NCI-H345 treated with DMSO at 0.1 percent for 48 hours (cell line): ENCODE data around the gene NTRK2.
A peak's percentile ranks its signal among the peaks of the same experiment; 100 is the strongest.

Experiments used
- DNase-seq: peaks from one replicate; lab custom pipeline; 2025; ENCODE audit not compliant: unreplicated experiment; lab: John Stamatoyannopoulos, UW

Gene NTRK2

DNA sequence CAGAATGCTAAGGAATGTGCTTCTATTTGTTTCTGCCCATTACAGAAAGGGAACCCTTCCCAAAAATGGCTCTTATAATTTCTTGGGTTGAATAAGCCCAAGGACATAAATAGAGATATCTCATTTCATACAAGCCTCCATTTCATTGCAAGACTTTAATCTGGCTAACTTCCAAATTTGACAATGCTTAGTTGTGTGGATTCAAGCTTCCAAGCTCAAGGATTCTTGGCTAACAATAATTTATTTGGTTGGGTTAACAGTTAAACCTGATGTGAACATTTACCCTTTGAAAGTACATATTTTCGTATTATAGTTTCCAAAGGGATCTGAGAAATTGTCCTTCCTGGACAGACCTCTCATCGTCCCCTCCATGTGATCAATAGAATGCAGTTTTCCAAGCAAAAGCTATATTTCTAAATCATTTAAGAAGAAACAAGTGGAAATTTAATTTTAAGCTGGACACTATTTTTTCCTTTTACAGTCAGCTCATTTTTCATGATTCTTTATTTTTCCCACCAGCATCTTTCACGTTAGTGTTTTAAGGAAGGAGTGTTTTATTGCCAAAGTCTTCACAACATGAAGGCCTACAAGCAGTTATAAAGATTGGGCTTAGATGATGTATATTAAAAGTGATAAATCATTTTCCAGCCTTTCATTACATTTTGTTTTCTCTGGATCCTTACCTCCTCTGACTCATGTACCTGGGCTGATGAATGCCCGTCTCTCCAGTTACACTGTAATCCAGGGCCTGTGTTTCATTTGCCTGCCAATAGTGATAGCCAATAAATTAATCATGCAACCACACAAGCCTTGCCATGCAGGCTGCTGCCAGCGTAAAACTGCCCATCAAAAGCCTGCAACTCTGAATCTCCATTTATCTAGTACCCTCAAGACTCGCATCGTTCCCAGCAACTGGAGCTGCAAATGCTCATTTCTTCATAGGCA is 176.7 kb downstream of the NTRK2 start:
- no peak for DNase-seq

DNA sequence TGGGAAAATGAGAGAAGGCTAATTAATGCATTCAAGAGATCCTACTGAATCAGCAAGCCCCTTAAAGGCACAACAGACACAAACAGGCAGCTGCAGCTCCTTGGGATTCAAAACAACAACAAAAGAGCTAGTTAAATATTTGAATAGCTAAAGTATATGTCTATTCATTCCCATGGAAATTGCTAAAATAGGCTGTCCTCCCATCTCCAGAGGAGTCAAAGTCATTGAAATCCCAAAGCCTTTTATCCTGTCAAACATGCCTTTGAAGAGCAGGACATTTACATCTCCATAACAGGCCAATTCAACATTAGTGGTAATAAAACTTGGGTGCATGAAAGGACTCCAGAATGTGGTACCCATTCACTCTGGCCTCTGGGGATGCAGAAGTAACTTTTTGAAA is 177.4 kb downstream of the NTRK2 start:
- peak; percentile 48 for DNase-seq

DNA sequence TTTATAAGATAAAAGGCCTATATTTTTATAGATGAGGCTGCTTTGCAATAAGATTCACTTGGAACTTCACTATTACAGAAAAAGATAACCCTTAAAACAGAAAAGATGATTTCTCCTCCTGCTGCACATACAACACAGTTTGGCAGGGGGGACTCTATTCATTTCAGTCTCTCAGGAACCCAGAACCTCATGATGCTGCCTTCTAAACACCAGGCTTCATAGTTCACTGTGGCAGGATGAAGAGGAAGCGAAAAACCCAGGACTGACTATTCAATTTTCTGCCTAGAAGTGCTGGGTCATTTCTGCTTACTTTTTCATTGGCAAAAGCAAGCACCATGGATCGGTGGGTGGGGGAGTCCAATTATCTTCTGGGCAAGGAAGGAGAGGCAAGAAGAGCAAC is 179.5 kb downstream of the NTRK2 start:
- DNase-seq = no peak

DNA sequence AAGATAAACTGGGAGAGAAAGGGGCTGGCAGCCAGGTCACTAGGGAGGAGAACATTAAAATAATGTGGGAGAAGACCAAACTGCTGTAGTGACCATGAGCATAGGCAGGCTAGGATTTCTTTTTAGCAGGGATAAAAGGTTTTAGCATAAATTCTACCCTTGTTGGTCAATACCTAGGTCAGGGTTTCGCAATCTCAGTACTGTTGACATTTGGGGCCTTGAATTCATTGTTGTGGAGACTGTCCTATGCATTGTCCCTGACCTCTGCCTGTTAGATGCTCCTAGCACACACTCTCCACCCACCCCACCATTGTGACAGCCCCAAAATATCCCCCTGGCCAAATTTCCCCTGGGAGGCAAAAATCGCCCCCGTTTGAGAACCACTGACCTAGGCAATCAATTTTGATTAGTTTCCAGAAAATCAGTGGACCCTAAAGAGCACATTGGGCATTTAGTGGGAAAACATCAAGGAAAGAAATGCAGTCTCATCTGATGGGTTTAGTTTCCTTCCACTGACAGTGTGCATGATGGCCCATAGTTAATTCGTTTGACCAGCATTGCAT is 181.4 kb downstream of the NTRK2 start:
- DNase-seq = no peak

DNA sequence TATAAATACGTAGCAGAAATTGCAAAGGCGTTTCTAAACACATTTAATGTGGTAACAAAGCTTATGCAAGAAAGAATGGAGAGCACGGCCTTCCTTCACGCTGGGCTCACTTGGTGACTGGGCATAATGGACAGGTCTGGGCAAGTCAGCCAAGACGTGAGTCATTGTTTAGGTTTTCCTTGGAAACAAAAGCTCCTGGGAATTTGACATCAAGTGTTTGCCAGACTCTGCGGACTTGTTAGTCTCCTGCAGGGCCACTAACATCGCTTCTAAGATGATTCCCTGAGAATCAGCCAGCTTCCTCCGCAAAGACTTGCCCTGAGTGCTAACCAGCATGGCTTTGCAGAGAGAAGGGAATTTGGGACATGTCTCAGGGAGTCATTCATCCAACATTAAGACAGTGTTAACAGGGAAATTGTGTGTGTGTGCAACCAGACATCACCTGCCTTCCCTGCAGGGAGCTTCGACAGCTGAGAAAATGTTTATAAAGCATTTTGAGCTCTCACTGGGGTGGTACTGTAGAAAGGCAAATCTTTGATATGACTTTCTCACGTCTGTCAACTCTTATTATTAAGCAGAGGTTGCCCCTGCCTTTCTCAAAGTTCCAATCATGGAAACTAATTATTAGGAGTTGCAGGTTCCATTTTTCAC is 182.5 kb downstream of the NTRK2 start:
- DNase-seq = peak; percentile 37

DNA sequence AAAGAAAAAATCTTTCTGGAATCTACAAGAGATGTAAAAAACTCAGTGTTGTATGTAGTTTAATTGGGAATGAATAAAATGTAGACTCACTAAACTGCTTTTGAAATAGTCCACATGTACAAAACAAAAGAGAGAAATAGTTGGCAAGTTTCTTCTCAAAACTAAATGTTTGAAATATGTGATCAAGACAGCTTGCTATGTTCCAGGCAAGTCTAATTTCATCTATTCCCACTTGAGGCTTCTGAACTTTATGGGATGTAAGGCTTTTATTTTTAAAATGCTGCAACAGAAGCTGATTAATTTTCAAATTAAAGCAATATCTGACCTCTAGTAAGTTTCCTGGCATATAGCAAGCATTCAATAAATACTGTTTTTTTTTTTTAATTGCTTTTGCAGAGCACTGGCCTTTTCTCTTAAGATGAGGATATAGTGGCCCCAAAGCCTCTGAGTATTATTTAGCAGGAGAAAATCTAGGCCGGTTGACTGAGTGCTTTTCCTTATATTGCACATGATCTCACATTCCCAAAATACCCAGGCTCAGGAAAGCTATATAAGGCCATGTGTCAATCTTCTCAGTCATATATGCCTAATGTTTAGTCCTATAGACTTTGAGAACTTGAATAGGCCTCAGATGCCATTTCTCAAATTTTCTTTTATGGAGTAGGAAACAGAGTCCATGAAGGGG is 183.2 kb downstream of the NTRK2 start:
- no peak for DNase-seq

DNA sequence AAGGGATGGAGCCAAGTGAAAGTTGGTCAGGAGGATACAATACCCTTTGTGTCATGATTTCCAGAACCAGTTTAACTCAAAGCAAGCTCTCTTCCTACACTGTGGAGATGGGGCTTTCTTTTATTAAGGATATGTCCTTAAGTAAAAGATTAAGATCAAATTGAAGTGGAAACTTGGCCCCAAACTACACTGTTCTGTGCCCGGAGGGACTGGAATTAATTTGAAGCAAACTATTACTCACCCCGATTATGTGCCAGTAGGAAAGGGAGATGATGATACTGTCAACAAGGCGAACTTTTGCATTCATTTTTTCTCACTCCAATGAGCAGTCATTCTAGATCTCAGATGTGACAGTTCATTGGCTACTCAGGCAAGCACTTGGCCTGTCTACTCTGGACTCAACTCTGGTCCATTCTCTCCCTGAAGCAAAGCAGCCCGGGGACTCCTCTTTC is 186.7 kb downstream of the NTRK2 start:
- no peak for DNase-seq

DNA sequence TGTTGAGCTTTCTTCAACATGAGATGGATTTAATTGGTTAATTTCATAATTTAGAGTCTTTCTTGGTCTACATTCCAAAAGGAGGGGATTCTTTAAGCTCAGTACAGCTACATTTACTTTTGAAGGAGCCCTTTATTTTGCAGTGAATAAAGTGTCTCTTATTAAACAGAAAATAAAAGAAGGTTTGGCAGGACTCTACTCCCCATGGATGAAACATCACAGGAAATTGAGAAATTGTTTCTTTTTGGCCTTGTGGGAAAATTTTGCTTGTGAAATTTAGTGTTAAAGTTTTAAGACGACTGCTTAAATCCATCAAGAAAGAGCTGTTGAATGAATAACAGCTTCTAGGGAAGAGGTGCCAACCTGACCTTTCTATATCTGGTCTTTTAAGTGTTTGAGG is 187.7 kb downstream of the NTRK2 start:
- no peak for DNase-seq

DNA sequence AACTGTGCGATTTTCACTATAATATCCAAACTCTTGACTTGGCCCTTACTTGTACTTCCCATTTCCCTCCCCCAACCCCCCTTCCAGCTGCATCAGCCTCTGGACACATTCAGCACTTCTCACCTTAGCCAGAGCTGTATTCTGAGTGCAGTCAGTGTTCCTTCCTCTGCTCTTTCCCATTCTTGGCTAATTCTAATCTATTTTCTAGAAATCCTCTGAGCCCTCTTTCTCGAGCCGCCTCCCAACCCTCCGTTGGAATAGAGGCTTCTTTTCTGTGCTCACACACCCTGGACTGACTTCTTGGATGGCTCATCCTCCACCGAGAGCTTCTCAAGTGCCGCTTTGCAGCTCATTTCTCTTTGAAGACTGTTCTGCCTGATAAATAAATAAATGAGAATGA is 188.8 kb downstream of the NTRK2 start:
- DNase-seq = no peak

DNA sequence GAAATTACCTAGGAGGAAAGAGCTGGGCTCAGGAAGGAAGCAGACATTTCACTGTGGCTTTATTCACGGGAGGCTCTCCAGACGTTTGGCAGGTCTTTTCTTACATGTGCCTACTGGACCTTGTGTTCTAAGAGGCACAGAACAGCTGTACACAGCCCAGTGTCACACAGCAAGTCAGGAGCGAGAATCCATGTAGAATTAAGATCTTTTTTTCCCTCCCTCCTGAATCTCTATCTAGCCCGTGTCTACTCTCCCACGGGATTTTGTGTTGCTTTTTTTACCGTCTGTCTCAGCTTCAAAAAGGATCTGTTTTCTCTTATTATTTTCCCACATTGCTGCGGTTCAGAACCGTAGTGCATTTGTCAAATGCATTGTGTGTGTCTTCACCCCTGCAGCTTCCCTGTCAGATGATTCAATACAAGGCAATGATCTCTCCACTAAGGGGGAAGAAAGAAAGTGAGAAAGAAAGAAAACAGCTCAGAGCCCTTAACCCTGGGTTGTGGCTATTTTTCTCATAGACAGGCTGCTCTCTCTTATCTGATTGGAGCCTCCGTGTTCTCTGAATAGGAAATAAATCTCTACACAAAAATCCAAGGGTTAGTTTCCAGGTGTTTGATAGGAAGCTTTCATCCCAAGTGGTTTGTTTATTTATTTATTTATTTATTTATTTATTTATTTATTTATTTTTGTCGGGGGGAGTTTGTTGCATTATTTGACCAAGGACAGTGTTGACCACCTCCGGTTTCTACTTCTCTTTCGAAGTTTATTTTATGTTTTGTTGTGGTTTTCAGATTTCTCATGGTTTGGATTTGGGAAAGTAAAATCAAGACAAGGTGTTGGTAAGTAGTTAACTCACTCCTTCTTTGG is 191.0 kb downstream of the NTRK2 start:
- no peak for DNase-seq

DNA sequence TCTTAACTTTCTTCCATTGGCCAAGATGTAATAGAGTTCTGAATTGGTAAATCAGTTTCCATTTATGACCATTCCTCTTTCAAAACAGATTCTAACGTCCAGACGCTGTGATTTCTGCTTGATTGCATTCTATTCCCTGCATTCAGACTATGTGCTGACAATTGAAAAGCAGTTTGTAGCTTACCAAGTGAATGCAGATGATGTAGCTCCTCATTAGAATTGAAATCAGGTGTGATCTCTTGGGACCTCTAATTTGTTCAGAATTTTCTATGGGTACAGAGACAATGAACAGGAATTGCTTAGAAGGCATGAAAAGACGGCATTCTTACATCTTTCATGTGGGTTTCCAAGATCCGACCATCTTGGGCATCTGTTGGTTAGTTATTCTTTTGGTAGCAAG is 191.9 kb downstream of the NTRK2 start:
- DNase-seq = no peak

DNA sequence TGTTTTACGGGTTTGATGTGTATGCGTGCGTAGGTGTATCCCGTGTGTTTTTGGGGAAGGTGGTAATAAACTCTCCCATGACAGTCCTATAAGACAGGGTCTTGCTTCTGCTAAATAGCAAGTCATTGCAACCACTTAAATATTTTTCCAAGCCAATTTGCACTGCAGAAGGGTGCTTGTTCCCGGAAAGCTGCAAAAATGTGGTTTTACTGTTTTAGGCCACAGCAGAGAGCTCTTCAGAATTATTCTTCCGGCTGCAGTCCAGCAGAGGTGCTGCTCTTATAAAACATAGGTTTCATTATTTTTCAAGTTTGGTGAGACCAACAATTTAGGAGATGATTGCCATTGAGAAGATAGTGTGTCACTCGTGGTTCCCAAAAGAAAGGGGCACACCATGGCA is 192.8 kb downstream of the NTRK2 start:
- DNase-seq = no peak

DNA sequence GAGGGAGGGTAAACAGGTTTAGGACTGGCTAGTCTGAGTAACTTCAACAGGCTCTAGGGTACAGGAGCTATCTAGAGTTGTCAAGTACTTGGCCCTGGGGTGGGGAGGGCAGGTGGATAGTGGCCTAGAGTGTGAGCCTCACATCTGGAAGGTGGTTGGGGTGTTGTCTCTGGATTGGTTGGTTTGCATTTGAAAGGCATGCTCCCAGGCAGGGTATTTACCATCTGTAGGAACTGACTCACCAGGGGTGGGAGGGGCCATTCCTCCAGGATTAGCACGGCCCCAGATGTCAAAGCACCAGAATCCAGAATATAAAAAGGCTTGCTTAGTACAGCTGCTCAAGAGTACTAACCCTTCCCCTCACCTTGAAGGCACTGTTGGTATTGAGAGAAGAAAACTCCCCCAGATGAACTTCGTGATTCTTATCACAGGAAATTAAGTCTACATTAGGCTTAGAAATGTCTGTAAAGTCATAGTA is 193.3 kb downstream of the NTRK2 start:
- no peak for DNase-seq

DNA sequence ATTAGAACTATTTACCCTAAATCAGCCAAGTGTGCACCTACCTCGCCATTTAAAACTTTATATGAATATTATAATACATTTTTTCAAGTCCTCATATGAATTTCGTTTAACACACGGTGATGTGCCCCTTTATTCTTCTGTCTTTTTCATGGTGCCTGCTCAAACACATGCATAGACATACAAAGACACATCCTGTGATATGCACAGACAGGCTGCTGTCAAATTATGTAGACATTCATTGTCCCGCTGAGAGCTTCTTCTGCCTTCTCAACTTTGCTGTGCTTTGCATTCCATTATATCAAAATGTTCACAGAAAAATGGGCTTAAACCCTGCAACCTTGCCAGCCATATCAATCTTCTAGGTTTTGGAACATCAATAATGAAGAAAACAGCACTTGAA is 193.8 kb downstream of the NTRK2 start:
- DNase-seq = no peak

DNA sequence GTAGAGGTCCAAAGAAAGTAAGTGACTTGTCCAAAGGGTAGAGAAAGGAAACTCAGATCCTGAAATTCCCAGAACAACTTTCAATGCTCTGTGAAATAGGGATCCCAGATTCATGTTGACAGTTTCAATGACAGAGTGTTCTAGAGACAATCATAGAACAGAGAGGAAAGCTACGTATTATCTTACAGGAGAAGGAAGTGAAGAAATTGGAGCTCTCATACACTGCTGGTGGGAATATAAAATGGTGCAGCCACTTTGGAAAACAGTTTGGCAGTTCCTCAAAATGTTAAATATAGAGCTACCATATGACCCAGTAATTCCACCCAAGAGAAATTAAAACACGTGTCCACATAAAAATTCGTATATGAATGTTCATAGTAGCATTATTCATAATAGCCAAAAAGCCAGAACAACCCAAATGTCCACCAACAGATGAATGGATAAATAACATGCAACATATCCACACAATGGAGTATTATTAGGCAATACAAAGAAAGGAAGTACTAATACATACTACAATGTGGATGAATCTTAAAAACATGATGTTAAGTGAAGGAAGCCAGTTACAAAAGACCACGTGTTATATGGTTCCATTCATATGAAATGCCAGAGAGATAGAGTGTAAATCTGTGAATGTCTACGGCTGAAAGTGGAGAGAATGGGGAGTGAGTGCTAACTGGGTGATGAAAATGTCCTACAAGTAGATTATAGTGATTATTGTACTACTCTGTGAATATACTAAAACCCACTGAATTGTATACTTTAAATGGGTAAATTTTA is 197.1 kb downstream of the NTRK2 start:
- DNase-seq = no peak

DNA sequence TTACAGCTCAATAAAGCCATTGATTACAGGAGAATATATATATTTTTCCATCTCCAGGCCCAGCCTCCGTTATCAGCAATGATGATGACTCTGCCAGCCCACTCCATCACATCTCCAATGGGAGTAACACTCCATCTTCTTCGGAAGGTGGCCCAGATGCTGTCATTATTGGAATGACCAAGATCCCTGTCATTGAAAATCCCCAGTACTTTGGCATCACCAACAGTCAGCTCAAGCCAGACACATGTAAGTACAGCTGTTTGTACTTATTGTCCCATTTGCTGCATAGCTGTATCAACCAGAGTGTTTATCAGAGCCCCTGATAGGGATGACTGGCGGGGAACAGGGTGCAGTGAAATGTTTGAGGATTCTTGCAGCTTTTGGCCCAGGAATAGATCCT is 197.7 kb downstream of the NTRK2 start:
- DNase-seq = no peak

DNA sequence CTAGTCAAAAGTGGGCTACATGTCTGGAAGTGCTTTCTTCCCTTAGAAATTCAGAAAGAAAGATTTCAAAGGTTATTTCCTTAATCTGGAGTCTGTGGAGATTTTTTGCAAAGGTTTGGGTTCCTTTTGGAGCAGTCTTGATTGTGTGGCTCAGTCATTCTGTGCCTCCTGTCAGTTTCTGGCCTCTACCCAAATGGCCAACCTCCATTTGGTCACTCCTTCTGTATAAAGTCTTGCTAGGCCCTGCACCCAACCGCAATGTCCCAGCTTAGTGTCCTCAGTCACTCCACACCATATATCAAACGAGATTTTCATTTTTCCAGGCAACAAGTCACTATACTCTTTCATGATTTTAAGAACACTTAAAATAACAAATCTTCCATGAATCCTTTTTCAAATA is 199.6 kb downstream of the NTRK2 start:
- DNase-seq = no peak

DNA sequence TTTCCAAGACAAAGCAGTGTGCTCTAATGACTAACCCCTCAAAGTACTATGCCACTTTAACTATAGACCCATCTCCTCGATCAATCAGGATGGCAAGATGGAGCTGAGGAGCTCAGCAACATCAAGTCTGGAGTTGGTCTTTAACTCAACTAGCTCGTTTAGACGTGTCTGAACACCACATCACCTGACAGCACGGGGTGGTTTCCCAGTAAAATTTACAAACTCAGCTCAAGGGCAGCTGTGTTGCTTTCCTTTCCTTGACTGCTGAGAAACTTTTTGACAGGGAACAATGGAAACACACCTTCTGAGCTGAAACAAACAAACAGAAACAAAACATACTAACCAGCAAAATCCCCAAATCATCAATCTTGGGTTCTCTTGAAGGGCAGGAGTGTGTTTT is 202.5 kb downstream of the NTRK2 start:
- no peak for DNase-seq

DNA sequence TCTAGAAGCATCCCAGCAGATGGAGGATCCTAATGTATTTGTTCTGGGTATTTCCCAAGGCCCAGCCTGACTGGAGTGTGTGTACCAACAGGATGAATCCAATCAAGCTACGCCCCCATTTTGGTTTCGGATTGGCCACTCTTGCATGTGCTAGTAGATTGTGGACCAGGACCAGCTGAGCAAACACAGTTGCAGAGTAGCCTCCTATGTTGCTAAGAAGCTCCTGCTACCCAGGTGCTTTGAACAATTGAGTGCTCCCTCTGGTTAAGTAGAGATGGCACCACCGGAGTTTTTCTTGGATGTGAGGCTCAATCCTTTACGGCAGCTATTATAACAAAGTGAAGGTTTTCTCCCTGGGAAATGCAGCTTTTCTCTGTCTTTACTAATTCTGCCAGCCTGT is 204.5 kb downstream of the NTRK2 start:
- no peak for DNase-seq

DNA sequence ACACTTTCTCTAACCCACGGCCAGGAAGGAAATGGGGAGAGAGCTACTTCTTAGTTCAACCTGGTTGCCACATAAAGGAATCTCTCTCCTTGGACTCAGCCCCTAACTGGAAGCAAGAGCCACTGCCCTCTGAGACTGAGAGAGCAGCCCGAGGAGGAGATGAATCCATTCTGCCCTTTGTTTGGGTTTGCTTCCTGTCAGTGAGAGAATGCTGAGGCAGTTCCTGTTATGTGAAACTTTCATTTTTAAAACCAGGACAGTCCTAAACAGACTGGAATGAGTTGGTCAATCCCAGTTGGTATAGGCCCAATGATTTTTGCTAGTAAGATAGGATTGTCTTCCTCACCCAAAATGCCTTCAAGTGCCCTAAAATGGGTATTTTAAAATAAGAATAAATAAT is 205.1 kb downstream of the NTRK2 start:
- DNase-seq = no peak
